Adrenal gland (tissue), 5 donors: ENCODE measurements around the gene ADGRG7.

Experiments
- CTCF ChIP-seq, 6 experiments: fragments of 450-650 bp in 4 of 6; fragments of 200-600 bp in 2 of 6; sonication (generic) in 1 of 6; IDR thresholded peaks; 1 replicate in 5 of 6; 2 replicates in 1 of 6; pipeline versions ENCODE4 v1.5.1 to v1.8.0; 2016 to 2021; ENCODE audit warnings: antibody characterized with exemption in 6 of 6, mild to moderate bottlenecking in 2 of 6, moderate library complexity in 1 of 6
- POLR2A ChIP-seq, 2 donors: fragments of 450-650 bp; IDR thresholded peaks; one replicate each; pipeline ENCODE4 v1.6.1; 2017; ENCODE audit warnings: antibody characterized with exemption in 2 of 2, mild to moderate bottlenecking in 2 of 2, moderate library complexity in 1 of 2
- donor health status: DM: no; HTN: no; CAD: no.

GRCh38 chr3:100580147-100580546 lies 29.3 kb upstream of the ADGRG7 start:
- TF ChIP-seq CTCF (IDR thresholded peaks at IDR 0.05) (no peak), POLR2A (IDR thresholded peaks at IDR 0.05) (no peak)
